Stimulated activated CD4-positive, alpha-beta T cell treated with anti-CD3 and anti-CD28 coated beads, Interleukin-2, amount 100 ng/mL, for 24 hours (primary cell): ENCODE measurements around the gene NXF3.
"Not testable (repeated sequence)": the region's sequence is repeated elsewhere in the genome, so short reads cannot be mapped to it uniquely, and the experiment has no call there.

Experiments used
- DNase-seq, 2 donors: peaks; one replicate each; pipeline ENCODE4 v3.0.0-alpha.2; 2020

NXF3 gene

DNA sequence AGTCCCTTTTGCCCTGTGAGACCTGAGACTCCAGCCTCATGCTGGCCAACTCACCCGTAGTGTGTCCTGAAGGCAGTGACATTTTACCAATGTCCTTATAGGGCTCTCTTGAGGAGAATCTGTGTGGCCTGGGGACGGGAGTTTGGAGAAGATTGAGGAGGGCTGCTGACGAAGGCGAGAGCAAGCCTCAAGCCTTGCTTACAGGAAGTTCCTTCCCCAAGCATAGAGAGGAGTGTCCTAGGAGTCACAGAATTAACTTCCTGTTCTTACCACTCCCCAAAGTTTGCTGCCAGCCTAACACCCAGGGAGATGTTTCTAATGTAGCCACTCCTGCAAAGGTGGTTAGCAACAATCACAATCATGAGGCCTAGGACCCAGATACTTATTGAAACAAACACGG is at the start of gene NXF3:
TSS of gene NXF3 (minus strand) at position 202 of the 400 bp plus-strand sequence. CDS start at position 82, 120 bp downstream.
- DNase-seq: no peak

GRCh38 chrX:103136528-103136927 is 43.6 kb upstream of the NXF3 start:
- DNase-seq: not testable (repeated sequence)

DNA sequence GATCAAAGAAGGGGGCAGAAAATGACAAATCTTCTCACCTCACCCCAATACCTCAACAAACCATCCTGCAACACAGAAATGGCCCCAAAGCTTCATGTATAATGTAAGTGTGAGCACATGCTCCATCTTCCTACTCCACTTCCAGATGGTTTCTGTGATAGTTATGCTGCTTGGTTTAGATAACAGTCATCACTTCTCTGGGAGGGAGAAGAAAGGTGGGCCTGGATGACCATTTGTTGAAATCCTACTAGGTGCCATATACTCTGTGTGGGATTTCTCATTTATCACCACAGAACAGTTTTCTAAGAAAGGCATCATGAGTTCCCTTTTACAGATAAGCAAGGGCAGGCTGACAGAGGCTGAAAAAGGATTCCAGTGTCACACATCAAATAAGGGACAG is 31.3 kb upstream of the NXF3 start:
- DNase-seq: no peak

DNA sequence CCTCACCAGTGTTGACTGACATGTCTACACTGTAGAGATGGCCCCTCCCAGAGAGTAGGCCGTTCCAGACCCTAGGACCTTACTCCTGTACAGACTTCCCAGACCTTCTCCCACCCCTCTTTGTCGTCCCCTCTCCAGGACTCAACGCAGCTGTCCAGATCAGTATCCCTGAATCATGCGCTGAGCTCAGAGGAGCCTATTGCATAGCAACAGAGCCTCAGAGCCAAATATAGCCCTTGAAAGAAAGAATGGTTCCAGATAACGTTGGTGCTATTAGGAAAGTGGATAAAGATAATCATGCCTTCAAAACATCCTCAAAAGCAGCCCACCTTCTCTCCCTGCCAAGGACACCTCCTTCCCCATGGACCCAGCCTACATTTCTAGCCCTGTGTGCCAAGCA is 27.8 kb upstream of the NXF3 start:
- no peak for DNase-seq

DNA sequence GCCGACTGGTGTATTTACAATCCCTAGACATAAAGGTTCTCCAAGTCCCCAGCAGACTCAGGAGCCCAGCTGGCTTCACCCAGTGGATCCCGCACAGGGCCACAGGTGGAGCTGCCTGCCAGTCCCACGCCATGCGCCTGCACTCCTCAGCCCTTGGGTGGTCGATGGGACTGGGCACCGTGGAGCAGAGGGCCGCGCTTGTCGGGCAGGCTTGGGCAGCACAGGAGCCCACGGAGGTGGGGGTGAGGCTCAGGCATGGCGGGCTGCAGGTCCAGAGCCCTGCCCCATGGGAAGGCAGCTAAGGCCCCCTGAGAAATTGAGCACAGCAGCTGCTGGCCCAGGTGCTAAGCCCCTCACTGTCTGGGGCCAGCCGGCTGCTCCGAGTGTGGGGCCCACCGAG is 24.0 kb upstream of the NXF3 start:
- DNase-seq: not testable (repeated sequence)

GRCh38 chrX:103109497-103109896 is 16.6 kb upstream of the NXF3 start:
- DNase-seq: not testable (repeated sequence)

DNA sequence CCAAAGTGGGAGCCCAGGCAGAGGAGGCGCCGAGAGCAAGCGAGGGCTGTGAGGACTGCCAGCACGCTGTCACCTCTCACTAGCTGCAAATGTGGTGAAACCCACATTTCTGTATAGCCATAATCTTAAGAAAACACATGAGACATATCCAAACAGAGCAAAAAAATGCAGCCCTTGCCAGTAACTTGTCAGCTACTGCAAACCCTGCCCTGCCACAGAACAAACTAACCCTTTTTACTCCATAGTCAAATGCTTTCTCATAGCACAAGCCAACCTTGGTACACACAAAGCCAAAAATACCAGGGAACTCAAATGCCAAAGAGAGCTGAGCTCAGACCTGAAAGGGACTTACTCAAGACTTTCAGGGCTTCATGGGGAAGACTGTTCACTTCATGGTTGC is 14.9 kb upstream of the NXF3 start:
- DNase-seq: no peak

DNA sequence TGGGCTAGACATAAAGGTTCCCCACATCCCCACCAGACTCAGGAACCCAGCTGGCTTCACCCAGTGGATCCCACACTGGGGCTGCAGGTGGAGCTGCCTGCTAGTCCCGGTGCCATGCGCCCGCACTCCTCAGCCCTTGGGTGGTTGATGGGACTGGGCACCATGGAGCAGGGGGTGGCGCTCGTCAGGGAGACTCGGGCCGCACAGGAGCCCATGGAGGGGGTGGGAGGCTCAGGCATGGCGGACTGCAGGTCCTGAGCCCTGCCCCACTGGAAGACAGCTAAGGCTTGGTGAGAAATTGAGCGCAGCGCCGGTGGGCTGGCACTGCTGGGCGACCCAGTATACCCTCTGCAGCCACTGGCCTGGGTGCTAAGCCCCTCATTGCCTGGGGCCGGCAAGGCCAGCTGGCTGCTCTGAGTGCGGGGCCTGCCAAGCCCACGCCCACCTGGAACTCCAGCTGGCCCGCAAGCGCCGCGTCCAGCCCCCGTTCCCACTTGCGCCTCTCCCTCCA is 14.3 kb upstream of the NXF3 start:
- DNase-seq: not testable (repeated sequence)

DNA sequence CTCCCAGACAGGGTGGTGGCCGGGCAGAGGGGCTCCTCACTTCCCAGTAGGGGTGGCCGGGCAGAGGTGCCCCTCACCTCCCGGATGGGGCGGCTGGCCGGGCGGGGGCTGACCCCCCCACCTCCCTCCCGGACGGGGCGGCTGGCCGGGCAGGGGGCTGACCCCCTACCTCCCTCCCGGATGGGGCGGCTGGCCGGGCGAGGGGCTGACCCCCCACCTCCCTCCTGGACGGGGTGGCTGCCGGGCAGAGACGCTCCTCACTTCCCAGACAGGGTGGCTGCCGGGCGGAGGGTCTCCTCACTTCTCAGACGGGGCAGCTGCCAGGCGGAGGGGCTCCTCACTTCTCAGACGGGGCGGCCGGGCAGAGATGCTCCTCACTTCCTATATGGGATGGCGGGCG is 11.4 kb upstream of the NXF3 start:
- DNase-seq: not testable (repeated sequence)

GRCh38 chrX:103103866-103104265 is 10.9 kb upstream of the NXF3 start:
- DNase-seq: not testable (repeated sequence)

DNA sequence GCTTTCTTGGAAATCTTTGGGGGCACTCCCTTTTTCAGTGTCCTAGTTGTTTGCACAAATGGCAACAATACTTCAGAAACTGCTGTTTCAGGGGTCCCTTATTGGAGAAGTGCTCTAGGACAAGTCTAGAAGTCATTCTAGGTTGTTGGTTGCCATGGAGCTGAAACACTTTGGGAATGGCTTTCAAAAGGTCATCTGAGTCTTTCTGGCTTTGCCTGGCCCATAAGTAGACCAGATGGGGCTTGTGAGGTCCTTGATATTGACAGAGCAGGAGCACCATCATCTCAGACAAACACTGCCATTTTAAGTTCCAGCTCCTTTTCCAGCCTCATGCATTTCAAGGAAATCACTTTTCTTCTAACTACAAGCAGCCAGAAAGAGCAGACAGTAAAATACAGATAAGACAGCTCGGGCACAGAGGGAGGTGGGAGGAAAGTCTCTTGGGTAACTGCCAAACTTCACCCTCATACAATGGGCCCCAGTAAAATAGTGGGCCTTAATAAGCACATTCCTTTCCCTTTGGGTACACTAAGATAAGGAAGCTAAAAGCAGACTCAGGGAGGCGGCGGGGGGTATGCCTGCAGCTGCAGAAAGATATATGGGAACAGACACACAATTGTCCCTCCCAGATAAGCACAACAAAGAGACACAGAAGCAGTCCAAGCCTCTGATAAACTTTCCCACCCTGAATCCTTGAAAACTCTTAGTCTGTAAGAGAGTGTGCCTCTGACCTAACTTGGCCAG is 8.5 kb upstream of the NXF3 start:
- DNase-seq: no peak

DNA sequence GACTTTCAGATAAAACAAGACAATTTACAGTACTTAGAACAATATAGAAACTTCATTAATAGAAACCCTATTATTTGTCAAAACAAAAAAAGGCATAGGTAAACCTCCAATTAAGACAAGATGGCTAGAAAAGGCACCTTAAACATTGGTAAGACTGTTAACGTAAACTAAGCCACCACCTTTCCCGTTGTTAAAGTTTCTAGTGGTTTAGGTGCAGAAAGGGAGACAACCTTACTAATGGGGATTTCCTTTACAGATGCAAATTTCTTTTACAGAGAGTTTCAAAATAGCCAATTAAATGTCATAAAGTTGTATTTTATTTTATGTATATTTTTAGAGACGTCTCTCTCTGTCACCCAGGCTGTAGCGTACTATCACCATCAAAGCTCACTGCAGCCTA is 7.5 kb upstream of the NXF3 start:
- no peak for DNase-seq

DNA sequence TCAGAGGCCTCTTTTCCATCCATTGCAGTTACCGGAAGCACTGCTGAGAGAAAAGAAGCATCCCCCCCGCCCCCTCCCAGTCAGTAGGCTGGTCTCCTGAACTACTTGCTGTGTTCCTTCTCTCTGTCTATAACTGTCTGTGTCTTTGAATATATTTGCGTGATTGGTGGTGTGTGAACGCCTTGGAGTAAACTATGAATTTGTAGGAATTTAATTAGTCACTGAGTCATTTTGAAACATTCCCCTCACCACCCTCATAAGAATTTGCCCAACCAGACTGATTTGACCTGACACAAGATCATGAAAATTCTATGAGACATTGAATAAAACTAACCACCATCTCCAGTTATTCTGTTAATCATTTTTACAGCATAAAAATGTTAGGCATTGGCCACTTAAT is 6.7 kb upstream of the NXF3 start:
- no peak for DNase-seq

- DNase-seq: no peak
Observed at GRCh38 chrX:103098488-103098887, 5.5 kb upstream of the NXF3 start.

DNA sequence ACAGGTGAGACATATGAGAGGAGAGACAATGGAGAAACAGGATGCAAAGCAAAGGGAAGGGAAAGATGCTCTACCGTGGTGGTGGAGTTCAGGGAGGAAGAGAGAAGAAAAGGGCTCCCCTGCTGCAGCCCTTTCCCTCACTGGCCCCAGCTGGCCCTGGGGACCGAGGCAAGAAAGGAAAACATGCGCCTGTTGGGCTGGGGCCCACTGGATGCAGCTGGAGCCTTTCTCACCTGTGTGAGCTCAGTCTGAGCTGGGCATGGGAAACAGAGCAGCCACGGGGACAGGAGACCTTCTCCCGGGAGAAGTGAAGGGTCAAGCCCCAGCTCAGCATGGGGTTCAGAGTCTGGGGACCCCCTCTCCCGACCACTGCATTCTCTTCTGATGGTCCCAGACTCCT is 11.9 kb downstream of the NXF3 start:
- no peak for DNase-seq

- no peak for DNase-seq
Observed at GRCh38 chrX:103073467-103073866, 19.5 kb downstream of the NXF3 start.

- no peak for DNase-seq
Observed at GRCh38 chrX:103066606-103067005, 26.3 kb downstream of the NXF3 start.

- peak; percentile 16 to 22 for DNase-seq
Observed at GRCh38 chrX:103063918-103064434, 29.0 kb downstream of the NXF3 start, which contains the start of gene BEX1. Gene BEX1, minus strand, starts transcription at chrX:103064171. Its CDS starts 897 bp downstream, at chrX:103063274.

GRCh38 chrX:103063191-103063845 is 29.6 kb downstream of the NXF3 start:
- peak in 1 of 2 donors; percentile 2 for DNase-seq

DNA sequence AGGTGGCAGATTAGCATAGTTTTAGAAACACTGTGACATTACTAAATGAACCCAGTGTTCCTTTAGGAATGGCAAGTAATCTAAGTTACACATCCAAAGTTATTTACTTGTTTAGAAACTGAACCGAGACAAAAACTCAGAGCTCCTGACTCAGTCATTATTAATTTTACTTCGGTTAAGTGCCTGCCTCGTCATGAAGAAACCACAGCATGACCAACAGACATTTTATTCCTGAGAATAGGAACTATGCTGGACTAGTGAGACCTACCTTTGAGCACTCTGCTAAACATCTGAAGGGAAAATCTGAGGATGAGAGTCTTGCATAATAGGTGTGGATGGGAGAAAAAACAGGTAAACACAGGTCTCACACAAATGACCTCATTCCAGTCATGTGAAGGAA is 31.5 kb downstream of the NXF3 start:
- no peak for DNase-seq

GRCh38 chrX:103056902-103057301 is 36.0 kb downstream of the NXF3 start:
- no peak for DNase-seq

DNA sequence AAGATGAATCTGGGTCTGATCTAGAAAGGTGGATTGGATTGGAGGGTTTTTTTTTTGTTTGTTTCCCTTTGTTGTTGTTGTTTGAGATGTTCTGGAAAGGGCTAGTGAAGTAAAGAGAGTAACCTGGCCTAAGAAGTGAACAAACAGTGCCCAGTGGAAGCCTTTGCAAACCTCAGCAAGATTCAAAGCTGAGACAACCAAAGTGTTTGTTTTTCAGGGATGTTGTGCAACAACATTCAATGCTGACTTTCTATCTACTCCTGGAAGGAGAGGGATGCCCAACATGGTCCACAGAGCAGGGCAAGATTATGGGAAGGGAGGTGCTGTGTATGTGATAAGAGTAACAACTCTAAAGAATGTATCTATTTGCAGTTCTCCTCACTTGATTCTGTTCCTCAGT is 40.3 kb downstream of the NXF3 start:
- DNase-seq: no peak

- no peak for DNase-seq
Observed at GRCh38 chrX:103051260-103051789, 41.6 kb downstream of the NXF3 start.

DNA sequence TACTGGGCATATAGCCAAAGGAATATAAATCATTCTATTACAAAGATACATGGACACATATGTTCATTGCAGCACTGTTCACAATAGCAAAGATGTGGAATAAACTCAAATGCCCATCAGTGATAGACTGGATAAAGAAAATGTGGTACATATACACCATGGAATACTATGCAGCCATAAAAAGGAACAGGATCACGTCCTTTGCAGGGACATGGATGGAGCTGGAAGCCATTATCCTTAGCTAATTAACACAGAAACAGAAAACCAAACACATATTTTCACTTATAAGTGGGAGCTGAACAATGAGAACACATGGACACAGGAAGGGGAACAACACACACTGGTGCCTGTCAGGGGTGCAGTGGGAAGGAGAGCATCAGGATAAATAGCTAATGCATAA is 59.6 kb downstream of the NXF3 start:
- DNase-seq: not testable (repeated sequence)
